Measurements from ENCODE around the gene MTMR10. TPM values are rescaled to one million over a fixed set of nuclear protein-coding genes. Genes with fewer than 3 reads are reported as not detected.

Gene MTMR10
- total RNA-seq, 1 donor from 2014 or later = 18.8 TPM

DNA sequence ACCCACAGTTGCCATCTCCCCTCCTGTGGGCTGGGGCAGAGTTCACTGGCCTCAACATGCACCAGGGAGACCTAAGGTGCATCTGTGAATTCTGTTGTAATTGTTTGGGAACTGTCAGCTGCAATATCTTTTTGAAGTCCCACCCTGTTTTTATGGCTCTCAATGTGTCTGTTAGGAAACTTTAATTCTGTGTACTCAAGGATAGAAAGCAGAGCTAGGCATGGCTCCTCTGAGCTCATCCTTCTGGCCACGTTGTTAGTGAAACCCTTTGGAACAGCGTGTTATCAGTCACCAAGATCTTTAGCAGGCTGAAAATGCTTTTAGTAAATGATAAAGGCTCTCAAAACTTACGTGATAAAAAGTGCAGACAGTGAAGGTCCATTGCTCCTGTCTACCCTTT lies 33.6 kb upstream of the MTMR10 start:
- no peak for DNase-seq (ENCODE audit: low read depth)
- H3K36me3 ChIP-seq (ENCODE audit: control insufficient read depth, insufficient read depth, low read length) = no peaks in the 10 kb centered on the region
- TF ChIP-seq, protein P1, sequence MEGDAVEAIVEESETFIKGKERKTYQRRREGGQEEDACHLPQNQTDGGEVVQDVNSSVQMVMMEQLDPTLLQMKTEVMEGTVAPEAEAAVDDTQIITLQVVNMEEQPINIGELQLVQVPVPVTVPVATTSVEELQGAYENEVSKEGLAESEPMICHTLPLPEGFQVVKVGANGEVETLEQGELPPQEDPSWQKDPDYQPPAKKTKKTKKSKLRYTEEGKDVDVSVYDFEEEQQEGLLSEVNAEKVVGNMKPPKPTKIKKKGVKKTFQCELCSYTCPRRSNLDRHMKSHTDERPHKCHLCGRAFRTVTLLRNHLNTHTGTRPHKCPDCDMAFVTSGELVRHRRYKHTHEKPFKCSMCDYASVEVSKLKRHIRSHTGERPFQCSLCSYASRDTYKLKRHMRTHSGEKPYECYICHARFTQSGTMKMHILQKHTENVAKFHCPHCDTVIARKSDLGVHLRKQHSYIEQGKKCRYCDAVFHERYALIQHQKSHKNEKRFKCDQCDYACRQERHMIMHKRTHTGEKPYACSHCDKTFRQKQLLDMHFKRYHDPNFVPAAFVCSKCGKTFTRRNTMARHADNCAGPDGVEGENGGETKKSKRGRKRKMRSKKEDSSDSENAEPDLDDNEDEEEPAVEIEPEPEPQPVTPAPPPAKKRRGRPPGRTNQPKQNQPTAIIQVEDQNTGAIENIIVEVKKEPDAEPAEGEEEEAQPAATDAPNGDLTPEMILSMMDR (IDR thresholded peaks at IDR 0.05; ENCODE audit: insufficient read depth, low read length, poor library complexity, severe bottlenecking) = no peak
- no peak overlapping the region for H3K4me3 ChIP-seq (ENCODE audit: low read depth, low read length)
- no peaks in the 10 kb centered on the region for H3K27me3 ChIP-seq (ENCODE audit: control insufficient read depth, insufficient read depth, low read length)

DNA sequence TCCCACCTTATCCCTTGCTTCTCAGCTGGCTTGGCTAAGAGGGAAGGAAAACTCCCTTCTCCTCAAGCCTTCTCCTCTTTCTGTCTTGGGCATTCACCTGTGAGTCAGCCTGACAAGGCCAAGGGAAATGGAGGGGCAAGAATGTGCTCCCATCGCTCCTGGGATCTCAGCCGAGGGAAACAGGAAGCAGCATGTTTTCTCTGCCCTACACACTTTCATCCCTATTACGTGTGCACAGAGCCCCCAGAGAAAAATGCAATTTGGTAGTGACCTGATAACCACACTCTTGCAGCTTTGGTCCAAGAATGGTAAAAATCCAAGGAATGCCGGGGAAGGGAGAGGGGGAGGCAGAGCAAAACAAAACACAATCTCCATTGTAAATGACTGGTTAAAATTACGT lies 32.9 kb upstream of the MTMR10 start:
- H3K4me3 ChIP-seq (ENCODE audit: low read depth, low read length) = no peak overlapping the region
- no peaks in the 10 kb centered on the region for H3K36me3 ChIP-seq (ENCODE audit: control insufficient read depth, insufficient read depth, low read length)
- peak; percentile 97 for DNase-seq (ENCODE audit: low read depth)
- H3K27me3 ChIP-seq (ENCODE audit: control insufficient read depth, insufficient read depth, low read length) = no peaks in the 10 kb centered on the region
- TF ChIP-seq, protein P1 (IDR thresholded peaks at IDR 0.05; ENCODE audit: insufficient read depth, low read length, poor library complexity, severe bottlenecking) = no peak

DNA sequence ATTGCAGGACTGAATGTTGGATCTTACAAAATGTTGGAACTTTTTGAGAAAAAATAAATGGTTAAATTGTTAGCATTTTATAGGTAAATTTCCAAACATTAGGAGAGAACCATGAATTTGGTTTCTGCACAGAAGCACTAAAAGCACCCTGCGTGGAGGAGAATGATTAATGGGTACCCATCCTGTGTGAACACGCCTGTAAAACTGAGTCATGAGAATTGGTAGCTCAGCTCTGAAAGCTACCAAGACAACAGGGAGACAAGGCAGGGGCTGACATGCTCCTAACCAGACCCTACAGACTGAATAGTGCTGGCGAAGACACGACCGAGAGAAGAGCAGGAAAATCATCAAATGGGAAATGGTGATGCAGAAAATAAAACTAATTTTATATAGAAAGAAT lies 32.4 kb upstream of the MTMR10 start:
- no peaks in the 10 kb centered on the region for H3K36me3 ChIP-seq (ENCODE audit: control insufficient read depth, insufficient read depth, low read length)
- no peak for DNase-seq (ENCODE audit: low read depth)
- TF ChIP-seq, protein P1 (IDR thresholded peaks at IDR 0.05; ENCODE audit: insufficient read depth, low read length, poor library complexity, severe bottlenecking) = no peak
- no peak overlapping the region for H3K4me3 ChIP-seq (ENCODE audit: low read depth, low read length)
- H3K27me3 ChIP-seq (ENCODE audit: control insufficient read depth, insufficient read depth, low read length) = no peaks in the 10 kb centered on the region

DNA sequence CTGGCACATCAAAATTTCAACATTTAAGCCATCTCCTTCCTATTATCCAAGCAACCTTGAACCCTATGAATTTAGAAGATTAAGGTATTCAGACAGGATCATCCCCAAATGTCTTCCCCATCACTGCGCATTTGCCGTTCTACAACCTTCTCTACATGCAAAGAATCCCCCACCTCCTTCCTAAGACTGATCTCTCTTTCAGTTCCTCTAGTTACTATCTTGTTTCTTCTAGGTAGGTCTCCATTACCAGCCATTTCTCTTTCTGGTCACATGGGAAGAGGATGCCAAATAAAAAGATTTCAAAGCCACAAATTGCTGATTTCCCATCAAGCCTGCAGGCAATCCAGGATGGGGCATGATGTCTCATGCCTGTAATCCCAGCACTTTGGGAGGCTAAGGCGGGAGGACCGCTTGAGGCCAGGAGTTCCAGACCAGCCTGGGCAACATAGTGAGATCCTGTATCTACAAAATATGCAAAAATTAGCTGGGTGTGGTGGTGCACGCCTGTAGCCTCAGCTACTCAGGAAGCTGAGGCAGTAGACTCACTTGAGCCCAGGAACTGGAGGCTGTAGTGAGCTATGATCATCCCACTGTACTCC lies 29.7 kb upstream of the MTMR10 start:
- no peaks in the 10 kb centered on the region for H3K36me3 ChIP-seq (ENCODE audit: control insufficient read depth, insufficient read depth, low read length)
- no peak for DNase-seq (ENCODE audit: low read depth)
- no peak overlapping the region for H3K4me3 ChIP-seq (ENCODE audit: low read depth, low read length)
- no peaks in the 10 kb centered on the region for H3K27me3 ChIP-seq (ENCODE audit: control insufficient read depth, insufficient read depth, low read length)
- TF ChIP-seq, protein P1 (IDR thresholded peaks at IDR 0.05; ENCODE audit: insufficient read depth, low read length, poor library complexity, severe bottlenecking) = no peak

DNA sequence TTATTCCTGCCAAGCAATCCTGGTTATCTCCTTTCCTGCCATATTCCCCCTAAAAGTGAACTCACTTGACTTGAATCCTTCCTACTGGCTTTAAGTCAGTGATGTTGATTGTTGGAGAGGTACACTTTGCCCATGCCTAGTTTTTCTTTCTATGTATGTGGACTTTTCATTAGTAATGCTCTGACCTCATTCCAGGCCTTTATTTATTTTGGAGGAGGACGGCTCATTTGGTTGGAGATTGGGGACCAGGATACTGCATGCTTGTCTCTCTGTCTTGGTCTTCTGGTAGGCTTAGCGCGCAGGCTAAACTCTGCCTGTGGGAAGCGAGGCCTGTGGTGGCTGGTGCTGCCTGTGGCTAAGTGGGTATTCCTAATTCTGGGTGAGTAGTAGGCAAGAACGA lies 29.1 kb upstream of the MTMR10 start:
- Histone ChIP-seq H3K36me3 (ENCODE audit: control insufficient read depth, insufficient read depth, low read length) (no peaks in the 10 kb centered on the region), H3K4me3 (ENCODE audit: low read depth, low read length) (no peak overlapping the region), H3K27me3 (ENCODE audit: control insufficient read depth, insufficient read depth, low read length) (no peaks in the 10 kb centered on the region)
- TF ChIP-seq, protein P1 (IDR thresholded peaks at IDR 0.05; ENCODE audit: insufficient read depth, low read length, poor library complexity, severe bottlenecking) = no peak
- no peak for DNase-seq (ENCODE audit: low read depth)

DNA sequence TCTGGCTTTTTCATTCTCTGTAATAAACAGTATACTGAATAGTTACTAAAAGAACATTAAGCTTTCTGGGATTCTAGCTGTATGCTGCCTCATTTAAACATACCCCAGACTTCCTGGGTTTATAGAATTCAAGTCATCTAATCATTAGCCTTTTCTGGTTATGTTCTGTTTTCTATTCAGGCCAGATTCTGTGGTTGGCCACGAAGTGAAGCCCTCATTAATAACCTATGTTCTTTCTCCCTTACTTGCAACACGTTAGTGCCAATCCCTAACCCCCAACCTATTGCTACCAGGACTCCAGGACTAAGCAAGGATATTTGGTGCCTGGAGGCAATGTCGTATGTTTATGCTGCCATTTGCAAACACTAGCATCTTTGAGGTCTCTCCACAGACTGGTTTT lies 28.6 kb upstream of the MTMR10 start:
- TF ChIP-seq, protein P1 (IDR thresholded peaks at IDR 0.05; ENCODE audit: insufficient read depth, low read length, poor library complexity, severe bottlenecking) = no peak
- Histone ChIP-seq H3K27me3 (ENCODE audit: control insufficient read depth, insufficient read depth, low read length) (no peaks in the 10 kb centered on the region), H3K36me3 (ENCODE audit: control insufficient read depth, insufficient read depth, low read length) (no peaks in the 10 kb centered on the region), H3K4me3 (ENCODE audit: low read depth, low read length) (no peak overlapping the region)
- no peak for DNase-seq (ENCODE audit: low read depth)

All from kidney epithelial cell (primary cell).